Activated gamma-delta T cell treated with anti-CD3 and anti-CD28 coated beads, Interleukin-2, amount 50 U/mL, for 16 hours (primary cell): ENCODE data around the gene CFHR2.

Experiments
- DNase-seq: peaks from one replicate; pipeline ENCODE4 v3.0.0-alpha.2; 2020; ENCODE audit warnings: low read depth

CFHR2 gene

GRCh38 chr1:197001828-197002227 lies 58.3 kb downstream of the CFHR2 start:
- DNase-seq: no peak

GRCh38 chr1:197003132-197003531 lies 59.6 kb downstream of the CFHR2 start:
- no peak for DNase-seq

- DNase-seq: no peak
Observed at GRCh38 chr1:197008861-197009260, 65.3 kb downstream of the CFHR2 start.
